Gastroesophageal sphincter (tissue), 3 donors: Measurements from ENCODE around the gene MORN4.

Experiments
- POLR2A ChIP-seq, 2 donors: fragments of 450-650 bp; IDR thresholded peaks; one replicate each; pipeline ENCODE4 v1.6.1; 2017; ENCODE audit warnings: antibody characterized with exemption in 2 of 2, mild to moderate bottlenecking in 2 of 2, moderate library complexity in 1 of 2
- TF ChIP-seq, protein P1 (sequence below), 4 experiments: fragments of 200-600 bp in 2 of 4; fragments of 450-650 bp in 2 of 4; sonication (generic) in 1 of 4; IDR thresholded peaks; one replicate each; pipeline ENCODE4 v1.5.1; 2017 to 2019; ENCODE audit warnings: antibody characterized with exemption in 4 of 4, mild to moderate bottlenecking in 2 of 4, moderate library complexity in 2 of 4

DNA sequence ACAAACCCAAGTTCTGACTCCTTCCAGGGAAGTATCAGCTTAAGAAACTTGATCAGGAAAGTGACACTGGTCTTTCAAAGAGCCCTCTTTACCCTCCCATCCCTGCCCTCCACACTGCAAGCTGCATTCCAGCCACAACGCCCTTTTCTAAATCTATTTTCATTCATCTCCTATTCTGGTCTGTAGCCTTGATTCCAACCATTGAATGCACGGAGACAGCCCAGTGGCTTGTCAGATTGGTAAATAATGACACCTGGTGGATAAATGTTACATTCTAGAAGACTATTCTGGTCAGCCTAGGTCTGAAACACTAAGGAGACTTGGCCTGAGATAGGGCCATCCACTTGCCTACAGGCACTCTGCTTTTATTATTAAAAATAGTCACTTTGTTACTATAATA, 20.9 kb downstream of the MORN4 start:
- TF ChIP-seq, protein P1, sequence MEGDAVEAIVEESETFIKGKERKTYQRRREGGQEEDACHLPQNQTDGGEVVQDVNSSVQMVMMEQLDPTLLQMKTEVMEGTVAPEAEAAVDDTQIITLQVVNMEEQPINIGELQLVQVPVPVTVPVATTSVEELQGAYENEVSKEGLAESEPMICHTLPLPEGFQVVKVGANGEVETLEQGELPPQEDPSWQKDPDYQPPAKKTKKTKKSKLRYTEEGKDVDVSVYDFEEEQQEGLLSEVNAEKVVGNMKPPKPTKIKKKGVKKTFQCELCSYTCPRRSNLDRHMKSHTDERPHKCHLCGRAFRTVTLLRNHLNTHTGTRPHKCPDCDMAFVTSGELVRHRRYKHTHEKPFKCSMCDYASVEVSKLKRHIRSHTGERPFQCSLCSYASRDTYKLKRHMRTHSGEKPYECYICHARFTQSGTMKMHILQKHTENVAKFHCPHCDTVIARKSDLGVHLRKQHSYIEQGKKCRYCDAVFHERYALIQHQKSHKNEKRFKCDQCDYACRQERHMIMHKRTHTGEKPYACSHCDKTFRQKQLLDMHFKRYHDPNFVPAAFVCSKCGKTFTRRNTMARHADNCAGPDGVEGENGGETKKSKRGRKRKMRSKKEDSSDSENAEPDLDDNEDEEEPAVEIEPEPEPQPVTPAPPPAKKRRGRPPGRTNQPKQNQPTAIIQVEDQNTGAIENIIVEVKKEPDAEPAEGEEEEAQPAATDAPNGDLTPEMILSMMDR (IDR thresholded peaks at IDR 0.05) = peak; percentile 38 to 77 (median 66)
- no peak for TF ChIP-seq POLR2A (IDR thresholded peaks at IDR 0.05)
